SH-SY5Y (cell line): ENCODE results near the gene BBOF1.

Source experiments
- GATA2 ChIP-seq: IDR thresholded peaks from 2 replicates; pipeline ENCODE4 v1.6.1; 2011; ENCODE audit warnings: mild to moderate bottlenecking, low read depth, low read length
- GATA3 ChIP-seq: IDR thresholded peaks from 2 replicates; pipeline ENCODE4 v1.6.1; 2011; ENCODE audit warnings: low read depth, mild to moderate bottlenecking, low read length, moderate library complexity

DNA sequence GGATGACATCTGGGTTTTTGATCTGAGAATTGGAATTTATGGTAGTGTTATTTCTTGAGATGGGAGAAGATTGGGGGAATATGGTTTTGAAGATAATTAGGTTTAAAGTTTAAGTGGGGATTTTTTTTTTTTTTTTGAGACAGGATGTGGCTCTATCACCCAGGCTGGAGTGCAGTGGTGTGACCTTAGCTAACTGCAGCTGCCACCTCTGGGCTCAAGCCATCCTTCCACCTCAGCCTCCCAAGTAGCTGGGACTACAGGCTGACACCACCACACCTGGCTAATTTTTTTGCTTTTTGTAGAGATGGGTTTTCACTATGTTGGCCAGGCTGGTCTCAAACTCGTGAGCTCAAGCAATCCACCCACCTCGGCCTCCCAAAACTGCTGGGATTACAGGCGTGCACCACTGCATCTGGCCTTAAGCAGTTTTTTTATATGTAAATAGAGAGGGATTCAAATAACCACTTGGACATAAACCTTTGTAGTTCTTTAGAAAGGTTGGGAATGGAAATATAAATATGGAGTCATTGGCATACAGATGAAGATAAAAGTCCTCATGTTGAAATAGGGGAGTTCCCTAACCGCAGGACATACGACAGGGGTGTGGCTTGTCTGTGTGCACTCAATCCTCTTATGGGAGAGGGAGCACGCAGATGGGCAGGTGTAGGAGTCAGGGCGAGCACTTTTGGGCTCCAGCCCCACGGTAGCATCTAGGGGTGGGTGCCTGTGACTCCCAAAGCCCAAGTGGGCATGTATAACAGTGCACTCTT lies 70.3 kb downstream of the BBOF1 start:
- no peak for TF ChIP-seq GATA3
- TF ChIP-seq GATA2 = no peak
